HG03520 (cell line): ENCODE results near the gene TAC3.
"Not testable (repeated sequence)": the region's sequence is repeated elsewhere in the genome, so short reads cannot be mapped to it uniquely, and the experiment has no call there.

ENCODE experiments used
- ATAC-seq: cut with Tn5 transposase; IDR thresholded peaks from one replicate; pipeline ENCODE4 v1.9.1; 2021; ENCODE audit warnings: mild to moderate bottlenecking, moderate library complexity; ENCODE audit not compliant: unreplicated experiment

Gene TAC3

DNA sequence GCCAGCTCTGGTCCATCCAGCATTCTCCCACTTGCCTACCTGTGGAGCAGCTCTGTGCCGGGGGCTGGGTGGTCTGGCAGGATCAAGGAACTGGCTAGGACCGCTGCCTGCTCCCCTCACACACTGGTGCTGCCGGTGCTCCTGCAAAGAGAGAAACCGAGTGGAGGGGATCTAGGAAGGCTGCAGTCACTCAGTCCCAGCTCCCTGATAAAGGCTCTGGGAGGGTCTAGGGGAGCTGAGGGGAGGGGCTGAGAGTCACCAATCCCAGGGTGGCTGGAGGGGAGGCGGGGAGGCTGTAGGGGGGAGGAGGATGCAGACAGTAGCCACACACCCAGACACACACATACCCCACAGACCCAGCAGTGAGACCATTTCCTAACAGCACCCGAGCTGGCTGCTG lies at the start of gene TAC3:
TSS of gene TAC3 (minus strand) at position 182 of the 400 bp plus-strand sequence. CDS start 732 bp downstream, outside the sequence.
- ATAC-seq = no peak

DNA sequence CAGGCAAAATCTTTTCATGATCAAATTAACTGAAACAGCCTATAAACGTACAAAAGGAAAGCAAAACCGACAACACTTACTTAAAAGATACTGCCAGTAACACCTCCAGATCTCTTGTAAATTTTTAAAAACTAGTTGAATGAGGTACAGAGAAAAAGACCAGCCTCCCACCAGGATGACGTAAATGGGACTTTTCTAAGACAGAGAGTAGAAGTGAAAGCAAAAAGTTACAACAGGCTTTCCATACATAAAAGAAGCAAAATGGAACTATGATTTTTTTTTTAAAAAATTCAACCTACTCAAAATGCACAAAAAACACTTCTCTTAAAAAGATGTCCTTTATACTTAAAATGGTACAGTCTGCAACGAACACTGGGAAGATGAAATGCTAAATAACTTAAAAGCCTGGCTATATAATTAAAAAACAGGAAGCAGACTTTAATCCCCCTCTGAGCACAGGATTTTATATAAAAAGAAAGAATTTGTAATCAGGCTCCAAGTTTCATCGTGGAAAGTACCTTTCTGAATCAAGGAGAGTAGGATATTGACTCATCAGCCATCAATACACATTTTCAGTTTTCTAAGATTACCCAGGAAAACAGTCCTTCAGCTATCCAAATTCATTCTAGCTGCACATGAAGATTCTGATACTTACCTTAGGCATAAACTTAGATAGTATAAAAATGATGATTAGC lies 47.8 kb upstream of the TAC3 start:
- peak; percentile 73 for ATAC-seq

DNA sequence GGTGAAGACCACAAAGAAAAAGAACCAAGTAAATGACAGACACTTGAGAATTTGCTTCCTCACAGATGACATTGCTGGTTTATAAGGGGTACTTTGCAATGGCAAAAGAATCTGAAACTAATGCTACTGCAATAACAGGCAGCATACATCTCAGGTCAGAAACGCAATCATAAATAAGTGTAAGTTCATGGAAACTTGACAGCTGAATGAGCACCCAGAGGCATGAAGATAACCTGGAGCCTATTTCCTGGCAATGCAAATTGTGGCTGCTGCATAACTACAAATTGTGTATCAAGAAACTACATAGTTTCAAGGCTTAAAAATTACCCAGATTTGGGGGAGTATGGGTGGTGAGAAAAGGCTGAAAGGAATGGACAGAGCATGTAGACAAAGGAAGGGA lies 42.1 kb upstream of the TAC3 start:
- ATAC-seq = no peak

DNA sequence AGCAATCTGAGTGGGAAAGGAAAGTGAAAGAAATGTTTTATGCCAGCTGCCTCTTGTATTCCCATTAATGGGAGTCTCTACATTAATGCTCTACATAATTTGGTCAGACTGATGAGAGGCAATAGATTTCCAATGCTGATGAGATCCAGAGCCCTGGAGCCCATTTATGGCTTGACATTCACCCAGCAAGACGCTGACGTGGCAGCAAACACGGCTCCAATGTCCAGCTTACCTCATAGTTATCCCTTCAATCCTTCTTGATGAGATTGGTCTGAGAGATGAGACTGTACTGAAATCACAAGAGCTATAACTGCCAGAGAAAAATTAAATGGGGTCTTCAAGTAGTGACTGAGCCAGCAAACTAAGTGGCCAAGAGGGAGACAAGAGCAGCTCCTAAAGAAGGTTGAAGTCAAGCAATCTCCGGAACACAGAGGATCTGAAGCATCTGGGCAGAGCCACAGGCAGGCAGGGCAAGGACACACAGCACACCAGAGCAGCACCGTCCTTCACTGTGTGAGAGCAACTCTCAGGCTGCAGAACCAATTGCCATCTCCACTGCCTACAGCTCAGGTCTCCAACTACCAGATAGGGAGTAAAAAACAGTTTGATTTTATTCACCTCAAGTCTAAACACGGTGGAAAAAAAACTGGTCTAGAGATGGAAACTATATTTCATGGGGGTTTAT lies 40.9 kb upstream of the TAC3 start:
- no peak for ATAC-seq

DNA sequence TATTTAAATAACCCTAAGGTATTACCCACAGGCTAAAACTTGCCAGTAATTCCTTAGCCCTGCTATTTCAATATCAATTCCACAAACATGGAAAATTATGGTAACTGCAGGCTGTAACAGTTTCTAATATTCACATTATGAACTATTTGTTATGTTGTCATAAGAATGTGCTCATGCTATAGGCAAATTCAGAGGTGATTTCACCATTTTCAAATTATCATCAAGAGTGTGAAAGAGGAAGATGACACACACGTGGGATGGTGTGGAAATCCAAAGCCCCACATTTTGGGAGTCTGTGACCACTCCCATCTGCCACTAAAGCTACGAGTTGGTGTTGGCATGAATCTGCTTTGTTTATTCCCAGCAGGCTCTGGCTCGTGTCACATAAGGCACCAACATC lies 39.5 kb upstream of the TAC3 start:
- no peak for ATAC-seq

DNA sequence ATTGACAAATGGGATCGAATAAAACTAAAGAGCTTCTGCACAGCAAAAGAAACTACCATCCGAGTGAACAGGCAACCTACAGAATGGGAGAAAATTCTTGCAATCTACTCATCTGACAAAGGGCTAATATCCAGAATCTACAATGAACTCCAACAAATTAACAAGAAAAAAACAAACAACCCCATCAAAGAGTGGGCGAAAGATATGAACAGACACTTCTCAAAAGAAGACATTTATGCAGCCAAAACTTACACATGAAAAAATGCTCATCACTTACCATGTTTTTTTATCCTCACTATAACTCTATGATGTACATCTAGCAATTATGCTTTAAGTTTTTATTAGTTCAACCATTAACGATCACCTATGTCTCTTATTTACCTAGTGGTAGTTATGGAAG lies 37.6 kb upstream of the TAC3 start:
- not testable (repeated sequence) for ATAC-seq

DNA sequence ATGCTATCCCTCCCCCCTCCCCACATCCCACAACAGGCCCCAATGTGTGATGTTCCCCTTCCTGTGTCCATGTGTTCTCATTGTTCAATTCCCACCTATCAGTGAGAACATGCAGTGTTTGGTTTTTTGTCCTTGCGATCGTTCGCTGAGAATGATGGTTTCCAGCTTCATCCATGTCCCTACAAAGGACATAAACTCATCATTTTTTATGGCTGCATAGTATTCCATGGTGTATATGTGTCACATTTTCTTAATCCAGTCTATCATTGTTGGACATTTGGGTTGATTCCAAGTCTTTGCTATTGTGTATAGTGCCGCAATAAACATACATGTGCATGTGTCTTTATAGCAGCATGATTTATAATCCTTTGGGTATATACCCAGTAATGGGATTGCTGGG lies 36.8 kb upstream of the TAC3 start:
- ATAC-seq = not testable (repeated sequence)

DNA sequence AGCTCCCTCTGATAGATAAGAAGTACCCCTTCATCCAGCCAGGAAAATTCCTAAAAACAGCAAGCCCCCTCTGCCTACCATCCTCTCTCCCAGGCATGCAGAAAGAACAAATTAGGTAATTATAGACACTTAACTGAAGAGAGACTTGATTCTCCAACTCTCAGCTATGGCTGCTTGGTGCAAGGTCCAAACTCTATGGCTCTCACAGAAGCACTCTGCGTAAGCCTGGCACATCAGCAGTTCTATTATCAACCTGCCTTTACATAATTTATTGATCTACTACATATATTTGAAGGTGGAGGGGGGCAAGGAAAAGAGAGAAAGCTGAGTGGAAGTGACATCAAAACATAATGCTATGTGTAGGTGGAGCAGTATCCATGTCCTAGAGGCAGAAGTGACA lies 34.7 kb upstream of the TAC3 start:
- ATAC-seq = no peak

DNA sequence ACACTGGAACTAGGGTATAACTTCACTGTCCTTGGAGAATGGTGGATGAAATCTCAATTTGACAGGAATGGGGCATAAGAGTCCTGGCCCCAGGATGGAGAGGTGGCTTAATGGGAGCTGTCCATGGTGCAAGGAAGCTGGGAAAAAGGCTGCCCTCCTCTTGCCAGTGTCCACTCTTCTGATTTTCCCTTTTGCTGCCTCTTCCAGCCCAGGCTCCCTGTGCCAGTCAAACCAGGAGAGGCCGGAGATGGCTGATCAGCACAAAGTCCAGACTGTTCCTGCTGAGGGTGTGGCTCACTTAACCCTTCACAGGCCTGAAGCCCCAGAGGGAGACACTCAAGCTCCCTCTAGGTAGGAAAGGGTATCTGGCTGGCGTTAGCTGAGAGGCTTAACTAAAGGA lies 33.6 kb upstream of the TAC3 start, which contains the start of gene MYO1A:
TSS of gene MYO1A (minus strand) at position 240 of the 400 bp plus-strand sequence. CDS start 1,806 bp downstream, outside the sequence.
- no peak for ATAC-seq

DNA sequence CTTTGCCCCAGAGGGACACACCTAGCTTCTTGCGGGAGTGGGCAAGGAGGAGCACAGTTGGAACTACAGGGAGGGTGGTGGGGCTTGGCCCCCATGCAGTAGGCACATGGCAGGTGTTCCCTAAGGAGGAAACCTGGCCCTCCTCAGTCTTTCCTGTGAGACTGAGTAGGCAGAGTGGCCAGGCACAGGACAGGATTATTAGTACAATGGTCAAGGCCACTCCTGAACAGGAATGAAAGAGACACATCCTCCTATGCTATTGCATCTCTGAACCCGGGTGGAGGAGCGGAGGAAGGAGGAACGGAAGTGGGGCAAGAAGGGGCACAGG lies 32.8 kb upstream of the TAC3 start:
- ATAC-seq = no peak

DNA sequence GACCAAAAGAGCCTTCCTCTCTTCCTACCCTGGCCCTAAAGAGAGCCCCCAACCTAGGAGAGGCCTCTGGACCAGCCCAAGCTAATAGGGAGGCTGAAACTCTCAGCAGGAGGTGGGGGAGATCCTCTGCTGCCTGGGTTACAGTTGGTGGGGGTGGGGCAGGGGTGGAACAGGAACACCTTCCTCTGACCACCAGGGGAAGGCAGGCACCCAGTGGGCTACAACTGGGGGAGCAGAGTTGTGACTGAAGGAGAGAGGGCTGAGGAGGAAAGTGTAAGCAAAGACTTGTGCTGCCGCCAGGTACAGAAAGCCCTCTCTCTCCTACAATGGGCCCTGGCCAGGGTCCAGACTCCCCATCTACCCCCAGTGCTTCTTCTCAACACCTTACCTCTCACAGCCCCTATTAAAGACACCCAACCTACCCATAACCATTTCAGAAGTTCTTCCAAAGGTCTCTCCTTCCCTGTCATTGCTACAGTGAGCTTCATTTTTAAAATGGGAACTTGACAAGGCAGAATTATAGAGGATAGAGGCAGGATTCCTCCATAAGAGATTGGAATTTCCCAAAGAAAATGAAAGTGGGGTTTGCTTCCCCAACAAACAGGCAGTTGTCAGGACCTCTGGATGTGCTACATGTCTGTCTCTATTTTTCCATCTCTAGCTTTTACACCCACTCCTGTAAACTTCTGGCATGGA lies 32.2 kb upstream of the TAC3 start:
- no peak for ATAC-seq

DNA sequence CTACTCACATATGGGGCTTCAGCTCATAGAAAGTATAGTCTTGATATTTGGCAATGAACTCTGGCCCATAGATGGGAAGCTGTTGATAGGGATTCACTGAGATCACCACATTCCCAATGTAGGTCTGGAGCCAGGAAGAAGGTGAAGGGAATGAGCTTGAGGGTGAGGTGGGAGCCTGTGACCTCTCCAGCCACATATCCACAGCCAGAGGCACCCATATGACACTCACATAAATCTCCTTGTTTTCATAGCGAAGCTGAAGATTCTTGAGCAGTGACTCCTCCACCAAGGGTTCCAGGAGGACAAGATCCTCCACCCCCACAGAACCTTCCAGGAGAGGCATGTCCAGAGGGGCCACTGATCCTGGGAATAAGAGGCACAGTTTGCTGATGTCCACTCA lies 31.7 kb upstream of the TAC3 start:
- no peak for ATAC-seq

DNA sequence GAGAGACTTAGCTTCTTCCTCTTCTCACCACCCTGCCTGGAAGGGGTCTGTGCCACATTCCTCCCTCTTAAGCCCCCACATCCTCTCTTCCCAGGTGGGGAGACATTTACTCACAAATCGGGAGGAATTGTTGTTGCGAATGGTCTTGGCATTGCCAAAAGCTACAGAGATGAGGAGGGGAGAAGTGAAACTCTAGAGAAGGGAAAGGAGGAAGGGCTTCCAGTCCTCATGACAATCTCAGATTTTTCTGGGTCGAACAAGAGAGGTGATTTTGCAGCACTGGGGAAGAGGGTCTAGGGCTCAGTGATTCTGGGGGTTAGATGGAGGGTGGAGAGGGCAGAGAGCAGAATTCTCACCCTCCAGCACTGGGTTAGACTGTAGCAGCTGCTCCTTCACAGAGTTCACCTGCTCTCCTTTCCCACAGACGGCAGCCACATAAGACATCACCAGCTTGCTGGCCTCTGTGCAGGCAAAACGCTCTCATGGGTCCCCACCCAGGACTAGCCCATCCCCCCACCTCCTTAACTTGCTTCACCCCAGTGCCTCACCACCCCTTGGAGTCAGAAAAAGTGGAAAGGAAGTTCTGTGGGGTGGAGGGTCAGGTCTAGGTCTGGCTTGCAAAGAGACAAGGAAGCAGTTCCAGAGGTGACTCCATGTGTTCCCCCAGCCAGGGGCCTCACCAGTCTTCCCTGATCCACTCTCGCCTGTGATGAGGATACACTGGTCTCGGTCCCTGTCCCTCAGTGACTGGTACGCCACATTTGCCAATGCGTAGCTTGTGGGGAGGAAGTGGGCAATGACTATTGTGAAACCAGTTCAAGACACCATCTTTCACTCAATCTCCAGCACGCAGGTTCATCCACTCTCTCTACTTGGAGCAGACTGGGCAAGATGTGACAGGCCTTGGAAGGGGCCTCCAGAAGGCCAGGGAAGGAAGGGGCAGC lies 30.9 kb upstream of the TAC3 start:
- ATAC-seq = no peak

DNA sequence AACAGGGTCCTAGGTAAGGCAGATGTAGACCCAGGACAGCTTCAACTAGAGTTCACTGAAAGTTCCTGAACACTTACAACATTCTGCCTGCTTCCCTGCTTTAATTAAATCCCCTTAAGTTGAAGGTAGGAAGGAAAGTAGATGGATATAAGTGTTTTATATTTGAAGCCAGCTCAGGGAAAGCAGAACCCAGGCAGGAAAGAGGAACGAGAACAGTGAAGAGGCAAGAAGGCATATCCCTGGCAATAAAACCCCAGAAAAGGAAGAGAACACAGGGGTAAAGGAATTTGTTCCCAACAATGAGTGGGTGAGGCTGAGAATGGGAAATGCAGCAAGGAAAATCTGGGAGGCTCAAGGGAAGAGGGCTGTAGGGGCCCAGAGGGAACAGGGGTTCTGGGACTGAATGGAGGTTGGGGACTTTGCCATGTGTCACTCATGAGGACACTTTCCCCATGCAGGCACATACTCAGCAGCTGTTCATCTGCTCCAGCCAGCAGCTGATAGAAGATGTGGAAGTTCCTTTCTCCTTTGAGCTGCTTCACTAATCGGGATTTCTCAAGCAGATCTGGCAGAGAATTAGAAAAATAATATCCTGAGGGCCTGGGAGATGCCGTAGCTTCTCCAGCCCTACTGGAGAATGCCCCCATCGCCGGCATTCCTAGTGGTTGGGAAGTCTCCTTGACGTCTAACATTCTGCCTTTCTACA lies 29.9 kb upstream of the TAC3 start:
- no peak for ATAC-seq

DNA sequence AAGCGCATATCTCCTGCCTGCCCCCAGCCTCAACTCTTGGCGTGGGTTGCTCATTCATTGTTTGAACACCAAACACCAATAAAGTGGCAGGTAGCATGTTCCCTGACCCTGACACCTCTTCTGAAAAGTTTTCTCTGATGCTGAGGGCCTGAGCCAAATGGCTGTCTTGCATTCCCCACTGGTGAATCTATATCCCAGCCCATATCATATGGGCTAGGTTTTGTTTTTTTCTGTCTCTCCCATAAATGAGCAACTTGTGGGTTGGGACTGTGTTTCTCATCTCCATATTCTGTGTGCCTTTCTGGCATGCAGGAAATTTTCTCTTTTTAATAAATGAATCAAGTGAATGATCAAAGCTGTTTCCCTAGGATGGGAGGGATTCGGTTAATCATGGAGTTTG lies 28.6 kb upstream of the TAC3 start:
- ATAC-seq = no peak

DNA sequence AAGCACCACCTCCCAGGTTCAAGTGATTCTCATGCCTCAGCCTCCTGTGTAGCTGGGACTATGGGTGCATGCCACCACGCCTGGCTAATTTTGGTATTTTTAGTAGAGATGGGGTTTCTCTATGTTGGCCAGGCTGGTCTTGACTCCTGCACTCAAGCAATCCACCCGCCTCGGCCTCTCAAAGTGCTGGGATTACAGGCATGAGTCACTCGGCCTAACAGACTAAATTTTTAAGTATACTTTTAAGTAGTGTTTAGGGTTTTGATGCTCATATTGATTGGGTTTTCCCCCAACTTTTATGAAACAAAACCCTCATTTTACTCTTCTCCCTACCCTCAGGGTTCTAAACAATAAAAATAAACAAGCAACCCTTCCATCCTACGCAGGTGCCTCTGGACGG lies 28.1 kb upstream of the TAC3 start:
- no peak for ATAC-seq

DNA sequence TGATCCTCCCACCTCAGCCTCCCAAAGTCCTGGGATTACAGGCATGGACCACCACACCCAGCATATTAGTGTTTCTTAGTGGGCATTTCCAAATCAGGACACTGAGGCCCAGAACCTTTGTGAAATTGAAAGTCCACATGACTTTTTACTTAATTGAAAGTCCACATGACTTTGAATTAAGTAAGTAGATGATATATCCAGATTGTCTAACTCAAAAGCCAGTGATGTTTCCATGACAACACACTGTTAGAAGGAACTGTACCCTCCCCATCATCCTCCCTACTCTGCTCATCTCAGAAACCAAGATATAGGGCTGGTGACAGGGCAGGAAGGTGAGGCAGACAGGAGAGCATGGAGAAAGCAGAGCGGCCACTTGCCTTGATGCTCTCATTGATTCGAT lies 26.4 kb upstream of the TAC3 start:
- ATAC-seq = no peak

DNA sequence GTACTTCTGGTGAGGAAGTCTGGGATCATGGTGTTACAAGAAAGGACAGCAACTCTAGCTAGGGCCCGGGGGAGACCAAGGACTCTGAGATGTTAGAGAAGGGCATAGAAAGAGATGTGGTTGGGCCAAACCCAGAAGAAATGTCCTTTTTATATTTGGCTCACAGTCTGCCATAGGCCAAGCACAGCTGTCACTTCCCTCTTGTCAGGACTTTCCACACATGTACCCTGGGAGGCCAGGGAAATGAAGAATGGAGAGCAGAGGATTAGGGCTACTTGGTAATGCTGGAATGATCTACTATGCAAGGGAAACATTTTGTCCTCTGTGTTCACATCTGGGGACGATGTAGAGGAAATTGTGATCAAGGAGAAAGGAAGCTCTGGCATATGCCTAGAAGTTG lies 24.4 kb upstream of the TAC3 start:
- no peak for ATAC-seq

DNA sequence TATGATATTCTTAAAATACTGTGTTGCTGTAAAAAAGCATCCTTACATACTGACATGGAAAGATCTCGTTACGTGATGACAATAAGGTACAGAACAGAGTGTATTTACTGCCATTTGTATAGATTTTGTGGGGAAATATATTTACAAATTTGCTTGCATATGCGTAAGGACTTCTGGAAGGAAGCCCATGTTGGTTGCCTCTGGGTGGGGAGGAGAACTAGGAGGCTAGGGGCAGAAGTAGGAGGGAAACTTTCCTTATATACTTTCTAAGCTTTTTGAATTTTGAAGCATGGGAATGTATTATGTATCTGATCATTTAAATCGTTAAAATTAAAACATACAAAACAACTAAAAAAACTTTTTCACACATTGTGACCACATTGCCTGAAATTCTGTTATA lies 23.9 kb upstream of the TAC3 start:
- ATAC-seq = no peak

DNA sequence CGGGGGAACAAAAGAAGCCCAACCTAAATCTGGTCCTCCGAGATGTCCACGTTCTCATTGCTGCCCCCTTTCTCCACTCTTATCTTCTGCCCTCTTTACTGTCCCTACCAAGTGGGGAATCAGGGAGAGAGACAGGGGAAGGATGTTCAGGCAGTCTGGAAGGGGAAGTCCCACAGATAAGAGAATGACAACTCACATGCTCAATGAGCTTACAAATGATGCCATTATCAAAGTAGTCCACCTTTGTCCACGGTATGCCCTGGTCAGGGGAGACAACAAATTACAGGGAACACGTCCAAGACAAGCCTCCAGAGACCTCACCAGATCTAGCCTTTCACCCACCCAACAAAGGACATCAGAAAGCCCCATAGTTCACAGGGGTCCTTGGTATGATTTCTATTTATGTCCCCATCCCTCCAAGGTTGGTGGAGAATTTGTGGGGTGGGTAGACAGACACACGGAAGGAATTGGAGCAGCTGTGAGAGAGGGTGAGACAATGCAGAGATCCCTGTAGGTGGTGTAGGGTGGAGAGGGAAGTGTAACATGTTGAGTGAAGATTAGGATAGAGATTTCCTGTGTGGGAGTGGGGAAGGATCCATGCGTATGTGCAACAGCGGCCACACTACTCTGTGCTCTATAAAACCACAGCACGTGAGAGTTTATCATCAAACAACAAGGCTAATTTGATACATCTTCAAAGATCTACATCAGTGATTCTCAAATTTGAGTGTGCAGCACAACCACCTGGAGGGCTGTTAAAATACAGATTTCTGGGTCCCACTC lies 22.9 kb upstream of the TAC3 start:
- no peak for ATAC-seq
